ENCODE results near the gene ROBO2. TPM values are rescaled to one million over a fixed set of nuclear protein-coding genes. Genes with fewer than 3 reads are reported as not detected.
"Not testable (repeated sequence)": the region's sequence is repeated elsewhere in the genome, so short reads cannot be mapped to it uniquely, and the experiment has no call there.

Gene ROBO2
- total RNA-seq, 2 experiments from 2014 or later: not detected

DNA sequence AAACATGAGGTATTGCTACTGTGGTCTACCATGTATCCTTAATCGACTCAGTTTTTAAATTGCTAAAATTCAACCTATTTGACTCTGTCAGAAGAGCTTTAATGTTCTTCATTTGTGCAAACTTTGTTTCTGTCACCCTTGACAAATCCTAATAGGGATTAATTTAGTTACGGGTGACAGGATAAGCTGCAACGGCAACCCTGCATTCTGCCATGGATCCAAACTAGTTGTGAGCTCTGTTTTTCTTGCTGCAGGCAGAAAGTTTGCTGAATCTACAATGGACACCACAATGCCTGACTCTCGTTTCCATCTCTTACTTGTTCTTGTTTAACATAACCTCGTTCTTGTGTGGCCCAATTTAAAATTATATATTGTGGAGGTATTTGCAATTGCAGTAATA lies 352.3 kb downstream of the ROBO2 start:
- H3K4me3 Mint-ChIP-seq: no peak overlapping the region
- no peak for DNase-seq
- no peak overlapping the region for H3K27ac Mint-ChIP-seq
- ChIA-PET POLR2A (no interaction called here), CTCF (no interaction called here)
- no peaks in the 10 kb centered on the region for H3K36me3 Mint-ChIP-seq
- intact Hi-C loops (cut with micrococcal nuclease): no loop called here
- H3K4me1 Mint-ChIP-seq (ENCODE audit: low read depth): no peaks in the 10 kb centered on the region
- peaks cover 7% of the 10 kb centered on the region for H3K9me3 Mint-ChIP-seq
- H3K27me3 Mint-ChIP-seq: no peaks in the 10 kb centered on the region

GRCh38 chr3:77394046-77394445 lies 354.1 kb downstream of the ROBO2 start:
- Mint-ChIP-seq H3K4me1 (ENCODE audit: low read depth) (no peaks in the 10 kb centered on the region), H3K4me3 (no peak overlapping the region), H3K27ac (no peak overlapping the region), H3K27me3 (no peaks in the 10 kb centered on the region), H3K36me3 (no peaks in the 10 kb centered on the region), H3K9me3 (peaks cover 2% of the 10 kb centered on the region)
- DNase-seq: no peak
- ChIA-PET CTCF (no interaction called here), POLR2A (no interaction called here)
- intact Hi-C loops (cut with micrococcal nuclease): no loop called here

- no peaks in the 10 kb centered on the region for H3K27me3 Mint-ChIP-seq
- DNase-seq: no peak
- H3K36me3 Mint-ChIP-seq: no peaks in the 10 kb centered on the region
- CTCF ChIA-PET: no interaction called here
- no peak overlapping the region for H3K4me3 Mint-ChIP-seq
- H3K27ac Mint-ChIP-seq: no peak overlapping the region
- no peaks in the 10 kb centered on the region for H3K4me1 Mint-ChIP-seq (ENCODE audit: low read depth)
- intact Hi-C loops (cut with micrococcal nuclease): no loop called here
- H3K9me3 Mint-ChIP-seq: peaks cover 8% of the 10 kb centered on the region
- POLR2A ChIA-PET: no interaction called here
Observed at GRCh38 chr3:77404871-77405270, 365.0 kb downstream of the ROBO2 start.

- intact Hi-C loops (cut with micrococcal nuclease): no loop called here
- no peaks in the 10 kb centered on the region for H3K27me3 Mint-ChIP-seq
- POLR2A ChIA-PET: no interaction called here
Observed at GRCh38 chr3:77407441-77407840, 367.5 kb downstream of the ROBO2 start.

GRCh38 chr3:77410334-77410733 lies 370.4 kb downstream of the ROBO2 start:
- CTCF ChIA-PET; POLR2A ChIA-PET; DNase-seq; intact Hi-C loops (cut with micrococcal nuclease); H3K27me3 Mint-ChIP-seq; H3K4me3 Mint-ChIP-seq; H3K4me1 Mint-ChIP-seq (ENCODE audit: low read depth); H3K36me3 Mint-ChIP-seq; H3K27ac Mint-ChIP-seq: not testable (repeated sequence)
- peaks cover 17% of the 10 kb centered on the region for H3K9me3 Mint-ChIP-seq

More at GRCh38 chr3:77407441-77407840, 367.5 kb downstream of the ROBO2 start:
- DNase-seq: no peak
- Mint-ChIP-seq H3K4me1 (ENCODE audit: low read depth) (no peaks in the 10 kb centered on the region), H3K4me3 (no peak overlapping the region), H3K27ac (no peak overlapping the region), H3K36me3 (no peaks in the 10 kb centered on the region), H3K9me3 (peaks cover 4% of the 10 kb centered on the region)
- CTCF ChIA-PET: no interaction called here

DNA sequence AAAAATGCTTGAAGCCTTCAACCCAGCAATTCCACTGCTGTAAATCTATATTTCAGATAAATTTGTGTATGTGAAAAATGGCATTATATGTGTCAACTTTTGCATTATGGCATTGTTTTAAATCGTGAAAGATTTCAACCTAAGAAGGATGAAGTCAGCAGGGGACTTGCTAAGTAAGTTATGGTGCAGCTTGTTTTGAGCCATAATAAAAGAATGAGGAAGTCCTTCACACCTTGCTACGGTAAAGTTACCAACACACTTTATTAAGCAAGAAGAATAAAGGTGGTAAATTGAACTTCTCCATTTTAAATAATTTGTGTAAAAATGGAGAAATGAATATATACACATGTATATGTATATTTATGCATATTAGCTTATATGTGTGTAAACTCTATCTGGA lies 371.4 kb downstream of the ROBO2 start:
- H3K36me3 Mint-ChIP-seq: no peaks in the 10 kb centered on the region
- no peak overlapping the region for H3K4me3 Mint-ChIP-seq
- POLR2A ChIA-PET: no interaction called here
- no peak overlapping the region for H3K27ac Mint-ChIP-seq
- H3K9me3 Mint-ChIP-seq: peaks cover 18% of the 10 kb centered on the region
- intact Hi-C loops (cut with micrococcal nuclease): no loop called here
- H3K27me3 Mint-ChIP-seq: no peaks in the 10 kb centered on the region
- H3K4me1 Mint-ChIP-seq (ENCODE audit: low read depth): no peaks in the 10 kb centered on the region
- CTCF ChIA-PET: no interaction called here
- no peak for DNase-seq

DNA sequence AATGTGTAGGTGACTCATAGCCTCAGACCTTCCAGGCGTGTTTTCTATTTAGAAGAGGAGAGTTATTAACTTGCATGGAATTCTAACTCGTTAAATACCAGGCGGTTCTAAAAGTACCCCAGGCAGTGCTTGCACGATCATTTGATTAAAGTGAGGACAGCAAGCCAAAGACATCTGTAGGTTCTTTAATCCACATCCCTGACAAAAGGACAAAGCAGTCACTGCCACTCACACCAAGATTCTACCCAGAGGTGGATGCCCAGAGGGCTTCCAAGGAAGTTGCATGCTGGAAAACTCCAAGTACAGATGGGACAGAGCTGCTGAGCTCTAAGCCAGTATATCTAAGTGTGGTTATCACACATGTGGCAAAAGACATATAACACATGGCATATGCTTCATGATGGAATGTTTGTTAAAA lies 372.1 kb downstream of the ROBO2 start:
- Mint-ChIP-seq H3K4me1 (ENCODE audit: low read depth) (no peaks in the 10 kb centered on the region), H3K36me3 (no peaks in the 10 kb centered on the region), H3K27ac (no peak overlapping the region), H3K27me3 (no peaks in the 10 kb centered on the region), H3K9me3 (peaks cover 17% of the 10 kb centered on the region), H3K4me3 (no peak overlapping the region)
- ChIA-PET POLR2A (no interaction called here), CTCF (no interaction called here)
- no peak for DNase-seq
- intact Hi-C loops (cut with micrococcal nuclease): no loop called here

GRCh38 chr3:77412584-77412983 lies 372.7 kb downstream of the ROBO2 start:
- no peaks in the 10 kb centered on the region for H3K27me3 Mint-ChIP-seq
- H3K4me1 Mint-ChIP-seq (ENCODE audit: low read depth): no peaks in the 10 kb centered on the region
- intact Hi-C loops (cut with micrococcal nuclease): no loop called here
- H3K9me3 Mint-ChIP-seq: peaks cover 17% of the 10 kb centered on the region
- DNase-seq: no peak
- H3K4me3 Mint-ChIP-seq: no peak overlapping the region
- CTCF ChIA-PET: no interaction called here
- POLR2A ChIA-PET: no interaction called here
- H3K36me3 Mint-ChIP-seq: no peaks in the 10 kb centered on the region
- no peak overlapping the region for H3K27ac Mint-ChIP-seq

- no peaks in the 10 kb centered on the region for H3K36me3 Mint-ChIP-seq
- ChIA-PET CTCF (no interaction called here), POLR2A (no interaction called here)
- no peak overlapping the region for H3K27ac Mint-ChIP-seq
- DNase-seq: no peak
- H3K9me3 Mint-ChIP-seq: peaks cover 17% of the 10 kb centered on the region
- H3K4me1 Mint-ChIP-seq (ENCODE audit: low read depth): no peaks in the 10 kb centered on the region
- no peaks in the 10 kb centered on the region for H3K27me3 Mint-ChIP-seq
- intact Hi-C loops (cut with micrococcal nuclease): no loop called here
- no peak overlapping the region for H3K4me3 Mint-ChIP-seq
Observed at GRCh38 chr3:77414881-77415280, 375.0 kb downstream of the ROBO2 start.

DNA sequence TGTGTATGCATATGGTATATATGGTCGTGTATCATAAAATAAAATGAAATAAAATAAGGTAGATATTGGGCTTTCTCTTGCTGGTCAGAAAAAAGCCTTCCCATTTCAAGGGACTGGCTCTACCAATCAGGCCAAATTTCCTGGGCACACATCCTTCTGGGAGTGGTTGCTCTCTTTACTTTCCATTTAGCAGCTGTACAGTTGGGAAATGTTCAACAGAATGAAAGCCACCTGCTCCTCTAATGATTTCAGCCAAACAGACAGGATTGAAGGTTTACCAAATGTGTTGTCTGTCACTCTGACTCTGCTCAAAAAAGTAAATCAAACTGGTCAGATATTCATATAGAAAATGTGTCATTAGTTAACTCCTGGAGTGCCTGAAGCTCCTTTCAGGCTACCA lies 380.4 kb downstream of the ROBO2 start:
- CTCF ChIA-PET: no interaction called here

GRCh38 chr3:77421916-77422315 lies 382.0 kb downstream of the ROBO2 start:
- H3K27ac Mint-ChIP-seq: no peak overlapping the region
- ChIA-PET POLR2A (no interaction called here), CTCF (no interaction called here)
- no peaks in the 10 kb centered on the region for H3K36me3 Mint-ChIP-seq
- H3K9me3 Mint-ChIP-seq: peaks cover 6% of the 10 kb centered on the region
- H3K4me1 Mint-ChIP-seq (ENCODE audit: low read depth): no peaks in the 10 kb centered on the region
- no peak for DNase-seq
- intact Hi-C loops (cut with micrococcal nuclease): no loop called here
- no peak overlapping the region for H3K4me3 Mint-ChIP-seq
- H3K27me3 Mint-ChIP-seq: no peaks in the 10 kb centered on the region

More for the DNA sequence above, 380.4 kb downstream of the ROBO2 start:
- intact Hi-C loops (cut with micrococcal nuclease): no loop called here
- Mint-ChIP-seq H3K27ac (no peak overlapping the region), H3K36me3 (no peaks in the 10 kb centered on the region), H3K4me3 (no peak overlapping the region), H3K9me3 (peaks cover 4% of the 10 kb centered on the region), H3K4me1 (ENCODE audit: low read depth) (no peaks in the 10 kb centered on the region), H3K27me3 (no peaks in the 10 kb centered on the region)
- no peak for DNase-seq
- POLR2A ChIA-PET: no interaction called here

GRCh38 chr3:77426531-77426930 lies 386.6 kb downstream of the ROBO2 start:
- DNase-seq: no peak
- H3K27ac Mint-ChIP-seq: no peak overlapping the region
- ChIA-PET POLR2A (no interaction called here), CTCF (no interaction called here)
- peaks cover 10% of the 10 kb centered on the region for H3K9me3 Mint-ChIP-seq
- H3K4me1 Mint-ChIP-seq (ENCODE audit: low read depth): no peaks in the 10 kb centered on the region
- intact Hi-C loops (cut with micrococcal nuclease): no loop called here
- no peaks in the 10 kb centered on the region for H3K27me3 Mint-ChIP-seq
- no peaks in the 10 kb centered on the region for H3K36me3 Mint-ChIP-seq
- no peak overlapping the region for H3K4me3 Mint-ChIP-seq

GRCh38 chr3:77427528-77427927 lies 387.6 kb downstream of the ROBO2 start:
- H3K4me1 Mint-ChIP-seq (ENCODE audit: low read depth): no peaks in the 10 kb centered on the region
- no peaks in the 10 kb centered on the region for H3K27me3 Mint-ChIP-seq
- ChIA-PET POLR2A (no interaction called here), CTCF (no interaction called here)
- H3K9me3 Mint-ChIP-seq: peaks cover 10% of the 10 kb centered on the region
- no peaks in the 10 kb centered on the region for H3K36me3 Mint-ChIP-seq
- no peak overlapping the region for H3K27ac Mint-ChIP-seq
- intact Hi-C loops (cut with micrococcal nuclease): no loop called here
- no peak for DNase-seq
- H3K4me3 Mint-ChIP-seq: no peak overlapping the region

GRCh38 chr3:77436908-77437307 lies 397.0 kb downstream of the ROBO2 start:
- Mint-ChIP-seq H3K4me3 (no peak overlapping the region), H3K27me3 (no peaks in the 10 kb centered on the region), H3K36me3 (no peaks in the 10 kb centered on the region), H3K27ac (no peak overlapping the region), H3K9me3 (peaks cover 18% of the 10 kb centered on the region), H3K4me1 (ENCODE audit: low read depth) (no peaks in the 10 kb centered on the region)
- ChIA-PET POLR2A (no interaction called here), CTCF (no interaction called here)
- intact Hi-C loops (cut with micrococcal nuclease): no loop called here
- DNase-seq: no peak

Data from activated CD4-positive, alpha-beta memory T cell treated with anti-CD3 and anti-CD28 coated beads for 36 hours (primary cell).